ENCODE results near the gene CD68.
"Not testable (repeated sequence)": the region's sequence is repeated elsewhere in the genome, so short reads cannot be mapped to it uniquely, and the experiment has no call there.

Gene CD68

GRCh38 chr17:7580604-7581575 is 1.5 kb downstream of the CD68 start:
- DNase-seq (ENCODE audit: low spot score): no peak

GRCh38 chr17:7582396-7583252 is 3.2 kb downstream of the CD68 start:
- no peak for DNase-seq (ENCODE audit: low spot score)

DNA sequence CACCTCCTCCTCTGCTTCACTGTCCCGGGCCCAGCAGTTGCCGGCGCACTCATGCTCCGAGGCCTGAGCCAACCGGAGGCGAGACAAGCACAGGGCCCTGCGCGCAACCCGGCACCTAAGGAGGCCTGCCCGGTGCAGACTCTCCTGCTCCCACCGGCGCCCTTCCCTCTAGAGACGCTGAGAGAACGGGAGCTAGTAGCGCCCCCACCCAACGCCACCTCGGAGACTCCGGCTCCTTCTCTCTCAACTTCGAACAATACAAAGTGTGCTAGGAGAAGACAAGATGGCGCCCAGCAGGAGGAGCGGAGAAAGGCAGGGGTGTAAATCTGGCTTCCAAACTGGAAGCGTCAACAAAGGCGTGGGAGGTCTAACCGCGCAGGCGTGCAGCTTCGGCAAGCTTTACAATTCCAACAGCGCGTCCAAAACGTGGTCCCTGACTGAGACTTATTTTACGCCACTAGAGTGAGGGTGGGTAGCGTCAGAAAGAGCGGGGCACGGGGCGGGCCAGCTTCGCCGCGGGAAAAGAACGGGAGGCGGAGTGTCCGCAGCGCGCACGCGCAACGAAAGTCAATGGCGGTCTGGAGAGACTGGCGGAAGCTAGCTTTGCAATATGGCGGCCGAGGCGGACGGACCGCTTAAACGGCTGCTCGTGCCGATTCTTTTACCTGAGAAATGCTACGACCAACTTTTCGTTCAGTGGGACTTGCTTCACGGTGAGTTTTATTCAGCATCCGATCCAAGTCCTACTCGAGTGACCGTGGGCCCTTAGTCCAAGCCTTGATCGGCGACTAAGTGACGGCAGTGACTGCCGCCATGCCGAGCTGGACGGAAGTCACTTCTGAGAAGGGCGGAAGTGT is 4.0 kb downstream of the CD68 start, which contains the start of gene MPDU1:
Gene MPDU1, plus strand, starts transcription at position 600 of the 857 bp plus-strand sequence. Its CDS starts 11 bp downstream, at position 611.
- DNase-seq (ENCODE audit: low spot score): peak; percentile 100

- no peak for DNase-seq (ENCODE audit: low spot score)
Measured at GRCh38 chr17:7586673-7587419, 7.4 kb downstream of the CD68 start.

- no peak for DNase-seq (ENCODE audit: low spot score)
Measured at GRCh38 chr17:7587420-7588151, 8.1 kb downstream of the CD68 start.

DNA sequence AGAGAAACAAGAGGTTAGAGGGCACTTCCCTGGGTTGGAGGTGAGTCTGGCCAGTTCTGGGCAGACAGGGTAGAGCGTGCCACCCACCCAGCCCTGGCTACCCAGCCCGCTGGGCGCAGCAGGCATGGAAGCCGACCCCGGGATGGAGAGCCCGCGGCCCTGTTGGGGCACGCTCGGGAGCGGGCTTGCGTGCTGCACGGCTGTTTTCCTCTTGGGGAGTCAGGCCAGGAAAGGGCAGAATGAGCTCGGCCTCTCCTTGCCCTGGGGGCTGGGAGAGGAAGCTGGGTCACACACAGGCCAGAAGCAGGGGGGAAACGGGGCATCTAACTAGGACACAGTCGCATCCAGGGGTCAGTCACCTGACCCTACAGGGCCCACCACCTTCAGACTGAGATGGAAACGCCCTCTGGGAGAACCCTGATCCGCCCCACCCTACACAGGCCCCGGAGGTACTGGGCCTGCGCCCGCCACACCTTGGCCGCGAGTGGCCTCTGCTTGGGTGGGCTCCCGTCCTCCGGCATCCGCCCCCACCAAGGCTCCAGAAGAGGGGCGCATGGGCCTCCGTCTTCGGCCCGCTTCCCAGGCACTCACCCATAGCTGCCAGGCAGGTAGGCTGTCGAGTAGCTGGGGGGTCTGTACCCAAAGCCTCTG is 9.2 kb downstream of the CD68 start:
- no peak for DNase-seq (ENCODE audit: low spot score)

GRCh38 chr17:7589204-7589868 is 9.9 kb downstream of the CD68 start:
- peak; percentile 94 for DNase-seq (ENCODE audit: low spot score)

DNA sequence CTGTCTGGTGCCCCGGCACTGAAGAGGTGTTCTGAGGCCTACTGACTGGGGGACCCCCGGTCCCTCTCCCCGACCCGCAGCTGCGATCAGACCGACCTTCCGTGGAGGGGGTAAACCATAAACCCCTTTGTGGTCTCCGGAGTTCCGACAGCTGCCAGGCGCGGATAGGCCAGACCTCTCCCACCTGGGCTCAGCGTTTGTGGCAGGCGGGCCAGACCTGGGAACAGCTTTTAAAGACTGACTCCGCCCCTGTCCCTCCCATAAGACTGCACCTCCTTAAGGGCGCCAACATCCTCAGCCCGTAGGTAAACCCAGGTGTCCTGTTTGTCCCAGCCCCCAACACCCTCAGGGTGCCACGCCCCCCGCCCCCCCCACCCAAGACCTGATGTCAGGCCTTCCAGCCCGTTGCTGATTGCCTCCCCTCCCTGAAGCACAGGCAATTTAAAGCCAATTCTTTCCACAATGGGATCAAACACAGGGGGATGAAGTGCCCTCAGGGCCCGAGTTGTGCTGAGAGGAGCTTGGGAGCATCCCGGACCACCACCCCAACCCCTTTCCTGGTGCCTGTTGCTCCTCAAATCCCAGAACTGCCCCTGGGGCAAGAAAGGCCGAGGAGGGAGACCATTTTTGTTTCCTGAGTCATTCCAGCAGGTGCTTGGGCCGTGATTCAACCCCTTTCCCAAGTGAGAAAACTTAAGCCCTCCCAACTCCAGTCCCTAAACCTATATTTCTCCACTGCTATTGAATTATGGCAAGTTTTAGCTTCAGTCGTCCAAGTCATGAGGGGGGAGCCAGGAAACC is 10.7 kb downstream of the CD68 start, which contains the start of gene SOX15:
Gene SOX15, minus strand, starts transcription at position 204 of the 801 bp plus-strand sequence. CDS start 418 bp downstream, outside the sequence.
- DNase-seq (ENCODE audit: low spot score): peak; percentile 78

DNA sequence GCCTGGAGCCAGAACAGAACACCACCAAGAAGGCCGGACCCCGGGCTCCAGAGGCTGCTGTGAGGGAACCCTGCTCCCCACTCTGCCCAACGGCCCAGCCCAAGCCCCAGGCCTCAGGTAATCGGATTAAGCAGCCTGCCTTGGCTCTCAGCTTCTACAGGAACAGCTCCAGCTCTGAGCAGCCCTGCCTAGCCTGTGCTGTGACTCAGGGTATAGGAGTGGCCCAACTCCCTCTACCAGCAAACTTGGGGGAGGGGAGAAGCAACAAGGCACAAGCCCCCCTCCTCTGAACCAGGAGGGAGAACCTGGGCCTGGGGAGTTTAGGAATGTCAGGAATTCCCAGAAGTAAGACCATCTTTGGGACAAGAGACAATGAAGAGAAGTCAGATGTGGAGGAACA is 11.3 kb downstream of the CD68 start:
- peak; percentile 85 for DNase-seq (ENCODE audit: low spot score)

DNA sequence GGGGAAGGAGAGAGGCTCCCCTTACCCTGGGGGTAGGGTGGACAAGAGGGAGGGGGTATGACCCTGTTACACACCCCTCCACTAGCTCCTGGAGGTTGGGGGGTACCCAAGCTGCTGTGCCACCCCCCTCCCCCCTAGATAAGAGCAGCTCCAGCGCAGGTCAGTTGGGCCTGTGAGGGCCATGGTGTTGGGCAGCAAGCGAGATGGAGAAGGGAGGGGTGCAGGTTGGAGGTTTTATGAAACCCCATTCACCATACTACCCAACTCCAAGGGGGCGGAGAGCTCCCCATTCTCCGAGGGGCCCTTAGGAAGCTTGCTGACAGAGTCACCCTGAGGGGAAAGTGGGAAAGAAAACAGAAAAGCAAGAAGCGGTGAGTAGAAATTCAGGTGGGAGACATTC is 12.2 kb downstream of the CD68 start:
- no peak for DNase-seq (ENCODE audit: low spot score)

- no peak for DNase-seq (ENCODE audit: low spot score)
Measured at GRCh38 chr17:7592422-7593021, 13.1 kb downstream of the CD68 start.

- no peak for DNase-seq (ENCODE audit: low spot score)
Measured at GRCh38 chr17:7593296-7593695, 13.9 kb downstream of the CD68 start.

DNA sequence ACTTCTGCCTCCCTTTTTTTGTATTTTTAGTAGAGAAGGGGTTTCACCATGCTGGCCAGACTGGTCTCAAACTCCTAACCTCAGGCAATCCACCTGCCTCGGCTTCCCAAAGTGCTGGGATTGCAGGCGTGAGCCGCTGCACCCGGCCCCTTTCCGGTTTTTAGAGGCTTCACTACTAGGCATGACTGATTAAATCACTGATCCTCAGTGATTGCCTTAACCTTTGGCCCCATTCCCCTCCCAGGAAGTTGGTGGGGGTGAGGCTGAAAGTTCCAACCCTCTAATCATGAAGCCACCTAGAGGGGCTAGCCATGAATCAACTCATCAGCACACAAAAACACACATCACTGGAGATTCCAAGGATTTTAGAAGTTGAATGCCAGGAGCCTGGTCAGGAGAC is 18.1 kb downstream of the CD68 start:
- not testable (repeated sequence) for DNase-seq (ENCODE audit: low spot score)

DNA sequence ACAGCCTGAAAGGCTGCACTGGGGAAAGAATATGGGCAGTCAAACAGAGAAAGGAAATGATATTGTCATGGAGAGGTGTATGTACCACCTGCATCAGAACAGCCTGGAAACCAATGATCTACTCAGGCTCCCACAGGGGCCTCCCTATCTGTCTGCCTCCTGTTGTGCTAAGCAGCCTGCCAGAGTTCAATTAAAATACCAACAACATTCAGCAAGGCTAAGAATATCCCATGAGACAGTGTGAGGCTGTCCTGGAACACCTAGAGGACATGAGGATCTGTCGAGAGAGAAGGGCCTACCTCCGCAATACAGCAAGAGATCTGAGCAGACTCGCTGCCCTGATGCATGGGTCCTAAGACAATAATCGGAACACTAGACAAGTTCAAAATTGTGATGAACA is 26.8 kb downstream of the CD68 start:
- DNase-seq (ENCODE audit: low spot score): no peak

DNA sequence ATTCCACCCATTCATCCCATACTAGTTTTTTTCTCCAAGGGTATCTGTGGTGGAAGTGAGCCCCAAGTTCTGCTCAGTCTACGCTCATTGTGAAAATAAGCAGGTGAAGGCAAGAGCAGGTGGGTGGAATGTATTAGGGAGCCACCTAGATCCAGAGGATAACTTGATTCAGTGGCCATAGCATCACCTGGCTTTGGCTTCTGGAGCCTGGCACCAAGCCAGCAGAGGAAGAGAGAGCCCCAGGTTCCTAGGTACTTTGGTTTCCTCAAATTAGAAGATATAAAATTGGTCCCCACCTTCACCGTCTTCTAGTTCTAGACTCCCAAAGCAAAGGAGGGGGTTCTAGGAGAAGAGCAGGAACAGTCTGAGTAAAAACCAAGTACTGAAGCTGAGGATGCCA is 31.2 kb downstream of the CD68 start:
- no peak for DNase-seq (ENCODE audit: low spot score)

- DNase-seq (ENCODE audit: low spot score): no peak
Measured at GRCh38 chr17:7611635-7612293, 32.3 kb downstream of the CD68 start.

- DNase-seq (ENCODE audit: low spot score): no peak
Measured at GRCh38 chr17:7612294-7612640, 32.8 kb downstream of the CD68 start.

All from ecto neural progenitor cell (in vitro differentiated cells).